ENCODE results near the gene TSPAN10.
A peak's percentile ranks its signal among the peaks of the same experiment; 100 is the strongest.

TSPAN10 gene

DNA sequence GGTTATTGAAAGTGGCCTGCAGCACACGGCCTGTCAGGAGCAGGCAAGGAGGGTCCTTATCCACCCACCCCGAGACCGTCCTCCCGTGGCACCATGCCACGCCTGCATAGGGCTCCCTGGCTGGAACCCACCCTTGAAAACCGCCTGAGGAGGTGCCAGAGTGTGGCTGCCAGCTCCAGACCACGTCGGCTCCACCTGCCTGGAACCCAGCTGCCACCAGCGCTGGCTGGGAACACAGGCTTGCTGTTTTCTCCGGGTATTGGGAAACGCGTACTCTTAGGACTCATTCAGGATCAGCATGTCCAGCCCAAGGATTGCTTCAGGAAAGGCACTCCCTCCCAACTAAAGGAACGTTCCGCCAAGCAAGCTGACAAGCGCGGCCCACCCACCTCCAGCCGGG is 39.9 kb downstream of the TSPAN10 start:
- no peak overlapping the region for H2BK120ac ChIP-seq (ENCODE audit: insufficient read depth, low read length, poor library complexity)
- no peak overlapping the region for H3K4me2 ChIP-seq (ENCODE audit: low read length)
- H4K12ac ChIP-seq (ENCODE audit: low read depth, low read length): no peak overlapping the region
- peaks cover 1% of the 10 kb centered on the region for H3K9me3 ChIP-seq (ENCODE audit: insufficient read depth, low read depth, low read length)
- no peak overlapping the region for H4K8ac ChIP-seq (ENCODE audit: low read depth, low read length)
- H3K14ac ChIP-seq (ENCODE audit: low read length): no peak overlapping the region
- H3K36me3 ChIP-seq (ENCODE audit: control insufficient read depth in 1 of 2, insufficient read depth in 2 of 2, low read length in 2 of 2): peaks cover 35 to 43% of the 10 kb centered on the region in 2 experiments
- no peak overlapping the region for H3K27ac ChIP-seq (ENCODE audit: low read depth, low read length)
- no peak overlapping the region for H3K18ac ChIP-seq (ENCODE audit: low read length)
- no peaks in the 10 kb centered on the region for H3K27me3 ChIP-seq (ENCODE audit: insufficient read depth, low read length)
- no peak overlapping the region for H2BK12ac ChIP-seq (ENCODE audit: low read length)
- no peaks in the 10 kb centered on the region for H3K79me2 ChIP-seq (ENCODE audit: control insufficient read depth, insufficient read depth, low read length, poor library complexity)
- no peak overlapping the region for H3K4ac ChIP-seq (ENCODE audit: low read depth, low read length)
- no peak overlapping the region for H2BK5ac ChIP-seq (ENCODE audit: low read depth, low read length, poor library complexity)
- no CpG with 5 or more reads among the region's 17 CpGs for WGBS (ENCODE audit: extremely low coverage, insufficient coverage, insufficient read length)
- H3K4me1 ChIP-seq (ENCODE audit: control insufficient read depth in 1 of 2, insufficient read depth in 2 of 2, low read length in 2 of 2): no peaks in the 10 kb centered on the region
- no peak overlapping the region for H4K91ac ChIP-seq (ENCODE audit: low read depth, low read length)
- no peak overlapping the region for H3K4me3 ChIP-seq (ENCODE audit: low read depth, low read length)
- no peak overlapping the region for H2AK5ac ChIP-seq (ENCODE audit: low read length)
- H3K79me1 ChIP-seq (ENCODE audit: low read length): no peaks in the 10 kb centered on the region
- H3K23ac ChIP-seq (ENCODE audit: low read length): no peak overlapping the region
- H2AFZ ChIP-seq (ENCODE audit: insufficient read depth, low read length, poor library complexity): no peak overlapping the region
- H3K9ac ChIP-seq (ENCODE audit: low read length): no peak overlapping the region
- DNase-seq: no peak

GRCh38 chr17:81680150-81680549 is 43.2 kb downstream of the TSPAN10 start:
- Histone ChIP-seq H3K27me3 (ENCODE audit: insufficient read depth, low read length) (no peaks in the 10 kb centered on the region), H3K4me1 (ENCODE audit: control insufficient read depth in 1 of 2, insufficient read depth in 2 of 2, low read length in 2 of 2) (peaks cover 12 to 13% of the 10 kb centered on the region in 2 experiments), H4K8ac (ENCODE audit: low read depth, low read length) (no peak overlapping the region), H4K12ac (ENCODE audit: low read depth, low read length) (no peak overlapping the region), H3K79me2 (ENCODE audit: control insufficient read depth, insufficient read depth, low read length, poor library complexity) (peaks cover 19% of the 10 kb centered on the region), H3K36me3 (ENCODE audit: control insufficient read depth in 1 of 2, insufficient read depth in 2 of 2, low read length in 2 of 2) (peaks cover 11 to 17% of the 10 kb centered on the region in 2 experiments), H3K9ac (ENCODE audit: low read length) (no peak overlapping the region), H3K9me3 (ENCODE audit: insufficient read depth, low read depth, low read length) (no peaks in the 10 kb centered on the region), H2BK120ac (ENCODE audit: insufficient read depth, low read length, poor library complexity) (no peak overlapping the region), H3K79me1 (ENCODE audit: low read length) (peaks cover 10% of the 10 kb centered on the region), H3K4me2 (ENCODE audit: low read length) (no peak overlapping the region), H4K91ac (ENCODE audit: low read depth, low read length) (no peak overlapping the region), H3K18ac (ENCODE audit: low read length) (no peak overlapping the region), H2BK5ac (ENCODE audit: low read depth, low read length, poor library complexity) (no peak overlapping the region), H2BK12ac (ENCODE audit: low read length) (no peak overlapping the region), H2AK5ac (ENCODE audit: low read length) (no peak overlapping the region), H3K27ac (ENCODE audit: low read depth, low read length) (no peak overlapping the region), H3K14ac (ENCODE audit: low read length) (no peak overlapping the region), H3K4me3 (ENCODE audit: low read depth, low read length) (no peak overlapping the region), H2AFZ (ENCODE audit: insufficient read depth, low read length, poor library complexity) (no peak overlapping the region), H3K4ac (ENCODE audit: low read depth, low read length) (no peak overlapping the region), H3K23ac (ENCODE audit: low read length) (no peak overlapping the region)
- no peak for DNase-seq
- no CpG with 5 or more reads among the region's 11 CpGs for WGBS (ENCODE audit: extremely low coverage, insufficient coverage, insufficient read length)

DNA sequence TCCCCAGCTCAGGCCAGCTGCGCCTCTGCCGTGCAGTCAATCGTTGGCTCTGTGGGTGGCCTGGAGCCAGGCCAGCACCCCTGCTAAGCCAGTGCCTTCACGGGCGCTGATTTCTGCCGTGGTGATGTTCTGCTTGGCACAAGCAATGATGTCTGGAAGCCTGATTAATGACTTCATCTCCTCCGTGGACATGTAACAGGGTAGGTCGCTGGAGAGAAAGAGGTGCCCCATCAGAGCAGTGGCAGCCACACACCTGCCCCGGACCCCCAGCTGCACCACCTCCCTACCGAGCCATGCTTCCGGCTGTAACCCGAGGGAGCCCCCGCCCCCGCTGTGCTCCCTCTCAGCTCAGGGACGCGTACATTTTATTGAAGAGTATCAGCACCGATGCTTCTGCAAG is 44.7 kb downstream of the TSPAN10 start:
- no peak overlapping the region for H2BK5ac ChIP-seq (ENCODE audit: low read depth, low read length, poor library complexity)
- H2BK120ac ChIP-seq (ENCODE audit: insufficient read depth, low read length, poor library complexity): no peak overlapping the region
- H3K4me3 ChIP-seq (ENCODE audit: low read depth, low read length): no peak overlapping the region
- no peak overlapping the region for H3K14ac ChIP-seq (ENCODE audit: low read length)
- no peak overlapping the region for H3K4me2 ChIP-seq (ENCODE audit: low read length)
- peaks cover 10% of the 10 kb centered on the region for H3K79me1 ChIP-seq (ENCODE audit: low read length)
- peaks cover 21 to 32% of the 10 kb centered on the region in 2 experiments for H3K36me3 ChIP-seq (ENCODE audit: control insufficient read depth in 1 of 2, insufficient read depth in 2 of 2, low read length in 2 of 2)
- no peak overlapping the region for H3K27ac ChIP-seq (ENCODE audit: low read depth, low read length)
- H4K12ac ChIP-seq (ENCODE audit: low read depth, low read length): no peak overlapping the region
- no peak overlapping the region for H2BK12ac ChIP-seq (ENCODE audit: low read length)
- H2AK5ac ChIP-seq (ENCODE audit: low read length): no peak overlapping the region
- no peak overlapping the region for H3K4ac ChIP-seq (ENCODE audit: low read depth, low read length)
- no peak overlapping the region for H4K8ac ChIP-seq (ENCODE audit: low read depth, low read length)
- no peak overlapping the region for H3K23ac ChIP-seq (ENCODE audit: low read length)
- no peaks in the 10 kb centered on the region for H3K9me3 ChIP-seq (ENCODE audit: insufficient read depth, low read depth, low read length)
- H3K4me1 ChIP-seq (ENCODE audit: control insufficient read depth in 1 of 2, insufficient read depth in 2 of 2, low read length in 2 of 2): peaks cover 15 to 16% of the 10 kb centered on the region in 2 experiments
- no peaks in the 10 kb centered on the region for H3K27me3 ChIP-seq (ENCODE audit: insufficient read depth, low read length)
- WGBS (ENCODE audit: extremely low coverage, insufficient coverage, insufficient read length): no CpG with 5 or more reads among the region's 17 CpGs
- H3K9ac ChIP-seq (ENCODE audit: low read length): no peak overlapping the region
- no peak overlapping the region for H2AFZ ChIP-seq (ENCODE audit: insufficient read depth, low read length, poor library complexity)
- no peak overlapping the region for H3K18ac ChIP-seq (ENCODE audit: low read length)
- H4K91ac ChIP-seq (ENCODE audit: low read depth, low read length): no peak overlapping the region
- peaks cover 20% of the 10 kb centered on the region for H3K79me2 ChIP-seq (ENCODE audit: control insufficient read depth, insufficient read depth, low read length, poor library complexity)
- DNase-seq: no peak

DNA sequence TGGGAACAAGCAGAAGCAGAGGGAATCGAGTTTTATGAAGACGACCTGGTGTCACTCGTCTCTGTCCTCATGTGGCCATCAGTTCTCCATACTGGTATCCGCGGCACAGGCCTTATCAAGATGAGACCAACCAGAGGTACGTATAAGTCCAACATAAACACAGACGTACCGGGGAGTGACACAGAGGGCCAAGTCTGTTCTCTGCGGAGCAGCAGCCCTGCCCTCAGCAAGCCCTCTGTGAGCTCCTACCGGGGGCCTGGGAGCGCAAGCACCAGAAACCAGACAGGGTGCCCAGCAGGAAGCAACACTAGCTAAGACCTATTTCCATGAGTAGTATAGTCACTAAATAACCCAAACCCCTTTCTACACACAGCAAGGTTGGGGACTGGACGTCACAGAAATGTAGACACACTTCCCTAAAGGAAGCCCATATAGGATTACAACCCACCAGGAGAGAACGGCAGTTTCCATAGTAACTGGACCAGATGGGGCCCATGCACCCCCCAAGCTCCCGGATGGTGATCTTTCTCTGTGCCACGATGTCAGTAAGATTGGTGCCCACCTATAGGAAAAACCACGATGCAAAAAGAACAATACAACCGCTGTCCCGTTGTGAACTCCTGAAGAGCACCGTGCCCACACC is 45.7 kb downstream of the TSPAN10 start:
- Histone ChIP-seq H4K91ac (ENCODE audit: low read depth, low read length) (no peak overlapping the region), H3K4me1 (ENCODE audit: control insufficient read depth in 1 of 2, insufficient read depth in 2 of 2, low read length in 2 of 2) (peaks cover 15 to 16% of the 10 kb centered on the region in 2 experiments), H2AK5ac (ENCODE audit: low read length) (peak overlapping the region; percentile 85), H3K4me2 (ENCODE audit: low read length) (peak overlapping the region; percentile 68), H3K27ac (ENCODE audit: low read depth, low read length) (no peak overlapping the region), H3K9ac (ENCODE audit: low read length) (peak overlapping the region; percentile 98), H3K79me1 (ENCODE audit: low read length) (peaks cover 10% of the 10 kb centered on the region), H4K12ac (ENCODE audit: low read depth, low read length) (peak overlapping the region; percentile 92), H2BK5ac (ENCODE audit: low read depth, low read length, poor library complexity) (no peak overlapping the region), H3K14ac (ENCODE audit: low read length) (peak overlapping the region; percentile 97), H4K8ac (ENCODE audit: low read depth, low read length) (peak overlapping the region; percentile 94), H2AFZ (ENCODE audit: insufficient read depth, low read length, poor library complexity) (peak overlapping the region; percentile 87), H3K23ac (ENCODE audit: low read length) (no peak overlapping the region), H3K27me3 (ENCODE audit: insufficient read depth, low read length) (no peaks in the 10 kb centered on the region), H3K79me2 (ENCODE audit: control insufficient read depth, insufficient read depth, low read length, poor library complexity) (peaks cover 20% of the 10 kb centered on the region), H3K4ac (ENCODE audit: low read depth, low read length) (peak overlapping the region; percentile 90), H3K18ac (ENCODE audit: low read length) (peak overlapping the region; percentile 93), H2BK12ac (ENCODE audit: low read length) (no peak overlapping the region), H3K36me3 (ENCODE audit: control insufficient read depth in 1 of 2, insufficient read depth in 2 of 2, low read length in 2 of 2) (peaks cover 32 to 42% of the 10 kb centered on the region in 2 experiments), H3K4me3 (ENCODE audit: low read depth, low read length) (peak overlapping the region; percentile 92), H2BK120ac (ENCODE audit: insufficient read depth, low read length, poor library complexity) (peak overlapping the region; percentile 87), H3K9me3 (ENCODE audit: insufficient read depth, low read depth, low read length) (no peaks in the 10 kb centered on the region)
- WGBS (ENCODE audit: extremely low coverage, insufficient coverage, insufficient read length): no CpG with 5 or more reads among the region's 19 CpGs
- no peak for DNase-seq
